K562 (cell line): ENCODE results near the gene SP4. TPM values are rescaled to one million over a fixed set of nuclear protein-coding genes. Genes with fewer than 3 reads are reported as not detected.

Experiments used
- ARHGAP35 ChIP-seq: fragments of 450-650 bp; IDR thresholded peaks from 2 replicates; pipeline ENCODE4 v1.6.1; 2018; ENCODE audit not compliant: partially characterized antibody
- CBFB ChIP-seq: sonication (generic); formaldehyde crosslinking; IDR thresholded peaks from 2 replicates; pipeline ENCODE4 v1.4.0; 2020; ENCODE audit warnings: mild to moderate bottlenecking, missing genetic modification reagents
- CC2D1A ChIP-seq: fragments of 450-650 bp; IDR thresholded peaks from 2 replicates; pipeline ENCODE4 v1.6.1; 2017; ENCODE audit warnings: mild to moderate bottlenecking
- CTBP1 ChIP-seq: fragments of 450-650 bp; IDR thresholded peaks from 2 replicates; pipeline ENCODE4 v1.6.1; 2016; ENCODE audit warnings: borderline replicate concordance
- FOXJ3 ChIP-seq: sonication (generic); formaldehyde crosslinking; IDR thresholded peaks from 2 replicates; pipeline ENCODE4 v1.4.0; 2020; ENCODE audit warnings: mild to moderate bottlenecking, missing genetic modification reagents
- JUN ChIP-seq, 2 experiments: sonication (generic) in 1 of 2; formaldehyde crosslinking in 1 of 2; IDR thresholded peaks; 2 replicates each; pipeline versions ENCODE4 v1.6.1 to v1.8.0; 2012 to 2022; ENCODE audit warnings: borderline replicate concordance in 2 of 2, mild to moderate bottlenecking in 2 of 2, improper control_type of control experiment in 1 of 2, low read depth in 1 of 2, low read length in 1 of 2, missing genetic modification reagents in 1 of 2
- MGA ChIP-seq: fragments of 450-650 bp; IDR thresholded peaks from 2 replicates; pipeline ENCODE4 v1.6.1; 2016; ENCODE audit warnings: mild to moderate bottlenecking, moderate library complexity
- PATZ1 ChIP-seq: fragments of 250-450 bp; sonication (Bioruptor Pico); IDR thresholded peaks from 2 replicates; pipeline ENCODE4 v1.5.0; 2020; ENCODE audit warnings: mild to moderate bottlenecking, borderline replicate concordance
- ZBTB26 ChIP-seq: fragments of 450-650 bp; formaldehyde crosslinking; IDR thresholded peaks from 2 replicates; pipeline ENCODE4 v1.4.0; 2022; ENCODE audit warnings: missing genetic modification characterization
- ZNF431 ChIP-seq: sonication (generic); formaldehyde crosslinking; IDR thresholded peaks from 2 replicates; pipeline ENCODE4 v1.8.0; 2022; ENCODE audit warnings: mild to moderate bottlenecking, missing genetic modification reagents
- ZNF778 ChIP-seq: fragments of 450-650 bp; formaldehyde crosslinking; IDR thresholded peaks from 2 replicates; pipeline ENCODE4 v1.4.0; 2020; ENCODE audit warnings: mild to moderate bottlenecking, moderate library complexity
- polyA plus RNA-seq, 8 experiments: library from polyadenylated mRNA; depleted of rRNA in 4 of 8; stranded (reverse) in 5 of 8; unstranded in 3 of 8; fragments of >200 nt; fragmentation: Nextera tagmentation in 2 of 8; fragmentation: Illumina TruSeq in 1 of 8; extraction: Ambion mirVana in 2 of 8; extraction: Trizol in 1 of 8; gene quantifications; 2 replicates each; pipeline versions ENCODE4 v1.2.1 to v1.2.3, GENCODE V29; 2011 to 2014; ENCODE audit warnings: inconsistent platforms in 1 of 8, missing spikeins in 1 of 8
- total RNA-seq, 7 experiments: library from RNA; depleted of rRNA in 6 of 7; stranded (reverse); fragments of >200 nt in 6 of 7; fragmentation: Illumina TruSeq in 2 of 7; extraction: Trizol in 2 of 7; gene quantifications; 2 replicates each; pipeline versions ENCODE4 v1.2.1 to v1.2.3, GENCODE V29; 2011 to 2021; ENCODE audit warnings: low replicate concordance in 1 of 7

SP4 gene
- total and polyA plus RNA-seq, 9 of the 15 experiments (the other 6 are each of a cell fraction or from before 2014, with no cell fraction given) = 2.4 to 9.4 (median 4.5) TPM

GRCh38 chr7:21426286-21427181, 1.3 kb upstream of the SP4 start (continued):
- TF ChIP-seq MGA = peak; percentile 26; the same call in 1 of the 2 replicates
- TF ChIP-seq FOXJ3 (CRISPR knock-in tag) = no peak
- no peak for TF ChIP-seq CC2D1A
- no peak for TF ChIP-seq ZBTB26 (CRISPR knock-in tag)
- no peak for TF ChIP-seq ZNF431 (CRISPR knock-in tag)
- TF ChIP-seq CTBP1 = no peak
- TF ChIP-seq ZNF778 (CRISPR knock-in tag) = no peak
- TF ChIP-seq CBFB (CRISPR knock-in tag) = no peak
- TF ChIP-seq JUN (IDR thresholded peaks at IDR 0.05; ENCODE audit: borderline replicate concordance, low read depth, low read length) = no peak
- 0 out of 2 replicates have a peak, but pooled peaks have one; percentile 28 for TF ChIP-seq JUN (CRISPR knock-in tag; IDR thresholded peaks at IDR 0.05; ENCODE audit: borderline replicate concordance)
- TF ChIP-seq PATZ1 = no peak
- TF ChIP-seq ARHGAP35 = no peak
